ENCODE data around the gene LRP1B.

- TF ChIP-seq CTCF (IDR thresholded peaks at IDR 0.05) (no peak), USF1 (CRISPR knock-in tag; IDR thresholded peaks at IDR 0.05) (no peak), SP1 (CRISPR knock-in tag; conservative IDR thresholded peaks at IDR 0.05) (no peak), CREB1 (CRISPR knock-in tag; IDR thresholded peaks at IDR 0.05) (no peak), NR2C2 (CRISPR knock-in tag; IDR thresholded peaks at IDR 0.05) (no peak)
Observed at GRCh38 chr2:141652308-141652707, 478.5 kb downstream of the LRP1B start.

Measured in WTC11 (cell line).